ENCODE measurements around the gene GLDC.

The GLDC gene

DNA sequence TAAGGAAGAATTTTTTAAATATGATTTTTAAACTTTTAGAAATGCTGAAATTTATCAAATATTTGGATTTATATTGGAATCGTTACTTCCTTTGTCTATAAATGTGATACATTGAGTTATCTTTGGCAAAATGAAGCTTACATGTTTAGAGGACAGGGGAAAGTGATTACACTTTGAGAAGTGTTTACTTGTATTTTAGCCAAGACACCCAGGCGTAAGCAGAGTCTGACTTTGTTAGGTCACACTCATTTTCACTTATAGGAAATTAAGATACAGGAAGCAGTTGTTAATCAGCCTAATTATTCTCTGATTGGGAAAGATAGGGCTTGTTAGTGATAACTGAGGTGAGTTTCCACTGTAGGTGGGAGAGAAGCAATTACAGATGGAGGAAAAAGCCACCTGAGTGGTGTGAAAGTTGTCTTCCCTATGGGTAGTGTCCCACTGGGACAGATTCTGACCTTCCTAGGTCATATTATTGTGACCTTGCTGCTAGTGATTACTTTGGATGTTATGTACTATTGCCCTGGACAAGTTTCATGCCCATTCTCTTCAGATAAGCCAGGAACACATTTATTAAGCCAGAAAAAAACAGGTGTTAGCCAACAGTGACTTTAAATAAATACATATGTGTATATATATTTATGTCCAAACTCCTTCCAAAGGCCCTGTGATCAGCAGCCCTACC lies 143.9 kb downstream of the GLDC start:
- H3K27ac ChIP-seq, result no peak overlapping the region; the same call in 1 of the 2 replicates
- no peak for TF ChIP-seq ZFX (IDR thresholded peaks at IDR 0.05)
- no peak for TF ChIP-seq CTCF (conservative IDR thresholded peaks at IDR 0.05)

- no peak overlapping the region for H3K27ac ChIP-seq
- TF ChIP-seq ZFX (IDR thresholded peaks at IDR 0.05), result no peak
- TF ChIP-seq CTCF (conservative IDR thresholded peaks at IDR 0.05), result no peak
Observed at GRCh38 chr9:6498982-6499381, 146.5 kb downstream of the GLDC start.

DNA sequence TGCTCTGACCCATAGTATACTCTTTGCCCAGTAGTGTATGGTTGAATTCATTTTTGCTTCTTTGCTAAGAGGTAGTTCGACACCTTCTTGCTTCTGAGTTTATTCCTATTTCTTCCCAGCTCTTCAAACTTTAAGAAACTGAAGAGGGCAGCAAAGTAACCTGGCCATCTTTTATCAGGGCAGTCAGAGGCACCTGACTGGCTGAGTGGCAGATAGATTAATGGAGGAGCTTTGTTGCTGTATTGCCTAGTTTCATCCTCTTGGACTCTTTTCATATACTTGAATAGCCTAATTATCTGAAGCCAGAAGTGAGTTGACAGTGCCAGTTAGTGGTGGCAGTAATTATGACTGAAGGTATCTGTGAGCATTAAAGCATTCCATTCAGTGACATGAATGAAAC lies 150.1 kb downstream of the GLDC start:
- TF ChIP-seq CTCF (conservative IDR thresholded peaks at IDR 0.05) (no peak), ZFX (IDR thresholded peaks at IDR 0.05) (no peak)
- H3K27ac ChIP-seq, result no peak overlapping the region

DNA sequence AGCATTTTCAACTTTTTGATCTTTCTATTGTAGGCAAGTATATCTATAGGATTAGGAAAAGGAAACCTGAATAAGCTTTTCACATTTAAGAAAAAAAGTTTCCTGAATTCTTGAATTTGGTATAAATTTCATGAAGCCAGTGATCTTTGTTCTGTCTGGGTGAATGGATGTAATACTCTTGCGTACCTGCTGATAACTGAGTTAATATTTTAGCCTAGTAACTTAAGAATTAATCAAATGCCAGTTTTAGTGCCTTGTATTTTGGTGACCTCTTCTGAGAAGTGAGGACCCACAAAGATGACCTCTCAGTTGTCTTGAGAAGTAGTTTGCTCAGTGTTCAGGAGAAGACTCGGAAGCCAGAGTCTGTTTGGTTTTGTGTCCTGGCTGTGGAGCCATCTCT lies 154.7 kb downstream of the GLDC start:
- H3K27ac ChIP-seq, result no peak overlapping the region
- TF ChIP-seq ZFX (IDR thresholded peaks at IDR 0.05) (no peak), CTCF (conservative IDR thresholded peaks at IDR 0.05) (no peak)

DNA sequence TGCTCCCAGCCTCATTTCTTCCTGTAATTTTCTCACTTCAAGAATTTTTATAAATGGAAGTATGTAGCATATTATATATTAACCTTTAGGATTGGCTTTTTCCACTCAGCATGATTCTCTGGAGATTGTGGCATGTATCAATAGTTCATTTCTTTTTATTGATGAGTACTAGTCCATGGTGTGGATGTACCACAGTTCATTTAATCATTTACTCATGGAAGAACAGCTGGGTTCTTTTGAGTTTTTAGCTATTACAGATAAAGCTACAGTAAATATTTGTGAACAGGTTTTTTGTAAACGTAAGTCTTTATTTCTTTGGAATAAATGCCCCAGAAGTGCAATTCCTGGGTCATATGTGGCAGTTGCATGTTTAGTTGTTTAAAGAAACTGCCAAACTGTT lies 156.4 kb downstream of the GLDC start:
- H3K27ac ChIP-seq, result no peak overlapping the region
- TF ChIP-seq ZFX (IDR thresholded peaks at IDR 0.05) (no peak), CTCF (conservative IDR thresholded peaks at IDR 0.05) (no peak)

DNA sequence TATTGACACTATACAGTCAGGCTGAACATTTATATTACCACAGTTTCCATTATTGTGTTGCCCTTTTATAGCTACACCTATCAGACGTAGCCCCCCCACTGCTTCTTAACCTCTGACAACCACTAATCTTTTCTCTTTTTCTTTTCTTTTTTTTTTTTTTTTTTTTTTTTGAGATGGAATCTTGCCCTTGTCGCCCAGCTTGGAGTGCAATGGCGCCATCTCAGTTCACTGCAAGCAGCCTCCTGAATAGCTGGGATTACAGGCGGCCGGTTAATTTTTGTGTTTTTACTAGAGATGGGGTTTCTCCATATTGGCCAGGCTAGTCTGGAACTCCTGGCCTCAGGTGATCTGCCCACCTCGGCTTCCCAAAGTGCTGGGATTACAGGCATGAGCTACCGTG lies 157.1 kb downstream of the GLDC start:
- no peak for TF ChIP-seq CTCF (conservative IDR thresholded peaks at IDR 0.05)
- TF ChIP-seq ZFX (IDR thresholded peaks at IDR 0.05), result no peak
- H3K27ac ChIP-seq, result no peak overlapping the region

GRCh38 chr9:6484210-6484609 lies 161.3 kb downstream of the GLDC start:
- no peak overlapping the region for H3K27ac ChIP-seq
- TF ChIP-seq CTCF (conservative IDR thresholded peaks at IDR 0.05), result no peak
- TF ChIP-seq ZFX (IDR thresholded peaks at IDR 0.05), result no peak
